HG02884 (cell line): ENCODE results near the gene CACNG7.

Source experiments
- ATAC-seq: cut with Tn5 transposase; IDR thresholded peaks from one replicate; pipeline ENCODE4 v1.9.1; 2021; ENCODE audit warnings: mild to moderate bottlenecking, moderate library complexity; ENCODE audit not compliant: unreplicated experiment

The CACNG7 gene

GRCh38 chr19:53981376-53981951 is 72.4 kb downstream of the CACNG7 start:
- no peak for ATAC-seq

- no peak for ATAC-seq
Measured at GRCh38 chr19:53982001-53982451, 72.9 kb downstream of the CACNG7 start.

GRCh38 chr19:53982611-53983010 is 73.5 kb downstream of the CACNG7 start:
- ATAC-seq = no peak

- ATAC-seq = no peak
Measured at GRCh38 chr19:53983457-53984289, 74.6 kb downstream of the CACNG7 start.

- no peak for ATAC-seq
Measured at GRCh38 chr19:53985863-53986262, 76.8 kb downstream of the CACNG7 start.

- ATAC-seq = no peak
Measured at GRCh38 chr19:53988981-53989380, 79.9 kb downstream of the CACNG7 start.

GRCh38 chr19:53989600-53990533 is 80.8 kb downstream of the CACNG7 start:
- no peak for ATAC-seq

- ATAC-seq = no peak
Measured at GRCh38 chr19:53991224-53992113, 82.4 kb downstream of the CACNG7 start, which contains the start of gene CACNG6. Gene CACNG6, plus strand, starts transcription at chr19:53991637. Its CDS starts 1,241 bp downstream, at chr19:53992878.

GRCh38 chr19:53992211-53992610 is 83.1 kb downstream of the CACNG7 start:
- no peak for ATAC-seq

- ATAC-seq = no peak
Measured at GRCh38 chr19:53992815-53993214, 83.7 kb downstream of the CACNG7 start.

GRCh38 chr19:53993448-53993847 is 84.4 kb downstream of the CACNG7 start:
- ATAC-seq = no peak
